Measurements from ENCODE around the gene TYROBP.
"Not testable (repeated sequence)": the region's sequence is repeated elsewhere in the genome, so short reads cannot be mapped to it uniquely, and the experiment has no call there.

TYROBP gene

DNA sequence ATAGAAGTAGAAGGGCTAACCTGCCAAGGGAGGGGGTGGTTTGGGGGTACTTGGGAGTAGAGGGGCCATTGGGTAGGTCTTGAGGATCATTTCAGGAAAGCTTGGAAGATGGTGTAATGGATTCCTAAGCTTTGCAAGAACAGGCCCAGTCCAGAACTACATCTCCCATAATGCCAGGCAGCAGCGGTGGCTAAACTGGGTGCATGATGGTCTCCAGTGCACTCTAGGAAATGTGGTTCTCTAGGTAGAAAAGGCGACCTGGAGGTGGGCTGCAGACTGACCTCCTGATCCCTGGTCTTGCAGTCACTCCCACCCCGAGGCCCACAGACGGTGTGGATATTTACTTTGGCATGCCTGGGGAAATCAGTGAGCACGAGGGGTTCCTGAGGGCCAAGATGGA is 35.9 kb downstream of the TYROBP start:
- DNase-seq (ENCODE audit: low read depth in 2 of 2) = no peak
- TF ChIP-seq, protein P1, sequence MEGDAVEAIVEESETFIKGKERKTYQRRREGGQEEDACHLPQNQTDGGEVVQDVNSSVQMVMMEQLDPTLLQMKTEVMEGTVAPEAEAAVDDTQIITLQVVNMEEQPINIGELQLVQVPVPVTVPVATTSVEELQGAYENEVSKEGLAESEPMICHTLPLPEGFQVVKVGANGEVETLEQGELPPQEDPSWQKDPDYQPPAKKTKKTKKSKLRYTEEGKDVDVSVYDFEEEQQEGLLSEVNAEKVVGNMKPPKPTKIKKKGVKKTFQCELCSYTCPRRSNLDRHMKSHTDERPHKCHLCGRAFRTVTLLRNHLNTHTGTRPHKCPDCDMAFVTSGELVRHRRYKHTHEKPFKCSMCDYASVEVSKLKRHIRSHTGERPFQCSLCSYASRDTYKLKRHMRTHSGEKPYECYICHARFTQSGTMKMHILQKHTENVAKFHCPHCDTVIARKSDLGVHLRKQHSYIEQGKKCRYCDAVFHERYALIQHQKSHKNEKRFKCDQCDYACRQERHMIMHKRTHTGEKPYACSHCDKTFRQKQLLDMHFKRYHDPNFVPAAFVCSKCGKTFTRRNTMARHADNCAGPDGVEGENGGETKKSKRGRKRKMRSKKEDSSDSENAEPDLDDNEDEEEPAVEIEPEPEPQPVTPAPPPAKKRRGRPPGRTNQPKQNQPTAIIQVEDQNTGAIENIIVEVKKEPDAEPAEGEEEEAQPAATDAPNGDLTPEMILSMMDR (IDR thresholded peaks at IDR 0.05; ENCODE audit: low read depth, low read length) = no peak
- H3K4me3 ChIP-seq (replicated peaks in 1 of 2; ENCODE audit: low read depth in 2 of 2, low read length in 2 of 2) = no peak overlapping the region

DNA sequence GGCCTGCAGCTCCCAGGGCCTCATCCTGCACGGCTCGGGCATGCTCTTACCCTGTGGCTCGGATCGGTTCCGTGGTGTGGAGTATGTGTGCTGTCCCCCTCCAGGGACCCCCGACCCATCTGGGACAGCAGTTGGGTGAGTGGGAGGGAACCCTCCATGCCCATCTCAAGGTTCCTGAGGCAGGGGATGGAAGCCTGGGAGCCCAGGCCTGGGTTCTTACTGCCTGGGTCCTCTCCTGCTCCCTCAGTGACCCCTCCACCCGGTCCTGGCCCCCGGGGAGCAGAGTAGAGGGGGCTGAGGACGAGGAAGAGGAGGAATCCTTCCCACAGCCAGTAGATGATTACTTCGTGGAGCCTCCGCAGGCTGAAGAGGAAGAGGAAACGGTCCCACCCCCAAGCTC is 36.5 kb downstream of the TYROBP start:
- TF ChIP-seq, protein P1 (IDR thresholded peaks at IDR 0.05; ENCODE audit: low read depth, low read length) = no peak
- DNase-seq (ENCODE audit: low read depth in 2 of 2) = no peak
- H3K4me3 ChIP-seq (replicated peaks in 1 of 2; ENCODE audit: low read depth in 2 of 2, low read length in 2 of 2) = no peak overlapping the region

DNA sequence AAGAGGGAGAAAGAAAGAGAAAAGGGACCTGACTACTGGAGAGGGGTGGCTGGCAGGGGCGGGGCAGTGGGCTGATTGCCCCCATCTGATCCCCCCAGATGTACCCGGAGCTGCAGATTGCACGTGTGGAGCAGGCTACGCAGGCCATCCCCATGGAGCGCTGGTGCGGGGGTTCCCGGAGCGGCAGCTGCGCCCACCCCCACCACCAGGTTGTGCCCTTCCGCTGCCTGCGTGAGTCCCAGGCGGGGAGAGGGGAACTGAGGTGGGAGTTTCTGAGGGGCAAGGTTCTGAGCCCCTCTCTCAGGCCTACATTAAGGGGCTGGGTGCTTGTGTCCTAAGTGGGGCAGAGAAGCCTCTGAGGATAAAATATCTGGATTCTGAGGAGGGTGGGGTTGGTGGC is 37.3 kb downstream of the TYROBP start:
- no peak overlapping the region for H3K4me3 ChIP-seq (replicated peaks in 1 of 2; ENCODE audit: low read depth in 2 of 2, low read length in 2 of 2)
- TF ChIP-seq, protein P1 (IDR thresholded peaks at IDR 0.05; ENCODE audit: low read depth, low read length) = no peak
- DNase-seq (ENCODE audit: low read depth in 2 of 2) = no peak

DNA sequence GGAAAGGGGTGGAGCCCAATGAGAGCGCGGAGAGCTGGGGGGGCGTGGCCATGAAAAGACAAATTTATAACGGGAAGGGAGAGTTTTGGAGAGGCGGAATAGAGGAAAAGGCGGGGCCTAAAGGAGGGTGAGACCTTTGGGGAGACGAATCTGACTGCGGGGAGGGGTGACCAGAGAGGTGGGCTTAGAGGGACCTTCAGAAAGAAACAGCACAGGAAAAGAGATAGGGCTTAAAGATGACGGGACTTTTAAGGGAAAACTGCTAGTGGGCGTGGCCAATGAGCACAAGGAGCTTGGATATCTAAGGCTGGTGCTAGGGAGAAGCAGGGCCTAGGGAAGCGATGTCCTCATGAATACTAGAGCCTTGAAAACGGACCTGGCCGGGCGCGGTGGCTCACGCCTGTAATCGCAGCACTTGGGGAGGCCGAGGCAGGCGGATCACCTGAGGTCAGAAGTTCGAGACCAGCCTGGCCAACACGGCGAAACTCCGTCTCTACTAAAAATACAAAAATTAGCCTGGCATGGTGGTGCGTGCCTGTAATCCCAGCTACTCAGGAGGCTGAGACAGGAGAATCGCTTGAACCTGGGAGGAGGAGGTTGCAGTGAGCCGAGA is 37.9 kb downstream of the TYROBP start:
- DNase-seq (ENCODE audit: low read depth in 2 of 2); H3K4me3 ChIP-seq (replicated peaks in 1 of 2; ENCODE audit: low read depth in 2 of 2, low read length in 2 of 2): not testable (repeated sequence)

DNA sequence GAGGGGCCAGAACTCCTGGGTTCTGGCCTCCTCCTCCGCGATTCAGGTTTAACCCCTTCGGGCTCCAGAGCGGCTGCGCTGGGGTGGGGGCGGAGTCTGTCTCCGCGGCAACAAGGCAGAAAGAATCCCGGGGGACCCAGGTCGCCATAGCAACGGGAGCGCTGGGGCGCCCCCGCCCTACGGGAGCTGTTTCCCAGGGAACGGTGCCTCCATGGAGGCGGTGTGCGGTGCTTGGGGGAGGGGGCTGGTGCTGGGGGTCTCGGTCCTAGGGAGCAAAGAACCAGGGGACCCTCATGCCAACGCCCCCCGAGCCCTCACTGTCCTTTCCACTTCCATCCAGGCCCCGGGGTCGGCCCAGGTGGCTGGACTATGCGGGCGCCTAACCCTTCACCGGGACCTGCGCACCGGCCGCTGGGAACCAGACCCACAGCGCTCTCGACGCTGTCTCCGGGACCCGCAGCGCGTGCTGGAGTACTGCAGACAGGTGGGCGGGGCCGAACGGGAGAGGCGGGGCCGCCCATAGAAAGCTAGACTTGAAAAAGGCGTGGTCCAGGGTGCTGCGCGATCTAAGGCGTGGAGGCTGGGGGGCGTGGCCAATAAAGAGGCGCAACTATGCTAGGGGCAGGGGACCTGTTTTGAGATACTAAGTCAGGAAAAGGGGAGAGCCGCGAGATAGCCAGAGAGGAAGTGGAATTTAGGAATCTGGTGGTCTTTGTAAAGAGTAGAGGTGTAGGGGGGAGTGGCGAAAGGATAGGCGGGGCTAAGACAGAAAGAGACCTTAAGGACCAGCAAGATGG is 38.6 kb downstream of the TYROBP start:
- peak overlapping the region in 1 of 2 donors; percentile 2 for H3K4me3 ChIP-seq (replicated peaks in 1 of 2; ENCODE audit: low read depth in 2 of 2, low read length in 2 of 2)
- TF ChIP-seq, protein P1 (IDR thresholded peaks at IDR 0.05; ENCODE audit: low read depth, low read length) = no peak
- peak; percentile 61 to 69 for DNase-seq (ENCODE audit: low read depth in 2 of 2)

DNA sequence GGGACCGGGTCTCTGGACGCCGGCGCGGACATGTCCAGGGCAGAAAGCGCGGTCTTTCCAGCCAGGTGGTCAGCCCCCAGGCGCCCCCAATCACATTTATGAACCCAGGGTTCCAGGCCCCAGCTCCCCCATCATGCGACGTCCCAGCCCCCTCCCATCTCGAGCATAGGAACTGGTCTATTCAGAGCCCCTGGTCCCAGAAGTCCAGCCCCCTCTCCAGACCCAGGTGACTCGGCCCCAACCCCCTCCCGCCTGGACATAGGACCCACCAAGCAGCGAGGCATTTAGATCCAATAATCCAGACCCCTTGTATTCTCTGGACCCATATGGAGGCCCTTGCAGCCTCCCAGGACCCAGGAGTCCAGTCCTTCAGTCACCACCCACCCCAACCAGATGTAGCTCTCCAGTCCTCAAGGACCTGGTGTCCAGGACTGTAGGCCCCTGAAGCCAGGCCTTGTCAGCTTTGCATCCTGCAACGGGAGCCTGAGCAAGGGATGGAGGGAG is 39.2 kb downstream of the TYROBP start:
- H3K4me3 ChIP-seq (replicated peaks in 1 of 2; ENCODE audit: low read depth in 2 of 2, low read length in 2 of 2) = peak overlapping the region; percentile 15 to 43
- TF ChIP-seq, protein P1 (IDR thresholded peaks at IDR 0.05; ENCODE audit: low read depth, low read length) = no peak
- DNase-seq (ENCODE audit: low read depth in 2 of 2) = no peak

DNA sequence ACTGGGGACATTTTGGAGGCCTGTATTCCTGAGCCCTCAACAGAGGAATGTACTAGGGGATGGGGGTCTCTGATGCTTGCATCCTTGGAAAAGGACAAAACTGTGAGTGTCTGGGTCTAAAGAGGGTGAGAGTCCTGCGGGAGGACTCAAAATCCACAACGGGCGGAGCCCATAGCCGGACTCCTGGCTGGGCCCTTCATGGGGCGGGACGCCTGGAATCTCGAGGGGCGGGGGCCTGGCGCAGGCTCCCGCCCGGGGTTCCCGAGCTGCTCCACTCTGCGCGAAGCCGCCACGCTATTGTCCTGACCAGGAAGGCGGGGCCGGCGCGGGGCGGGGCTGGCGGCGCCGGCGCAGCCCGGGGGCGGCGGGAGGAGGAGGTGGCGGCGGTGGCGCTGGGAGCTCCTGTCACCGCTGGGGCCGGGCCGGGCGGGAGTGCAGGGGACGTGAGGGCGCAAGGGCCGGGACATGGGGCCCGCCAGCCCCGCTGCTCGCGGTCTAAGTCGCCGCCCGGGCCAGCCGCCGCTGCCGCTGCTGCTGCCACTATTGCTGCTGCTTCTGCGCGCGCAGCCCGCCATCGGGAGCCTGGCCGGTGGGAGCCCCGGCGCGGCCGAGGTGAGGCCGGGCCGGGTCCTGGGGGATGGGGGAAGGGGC is 39.8 kb downstream of the TYROBP start, which contains the start of gene APLP1:
APLP1 (plus strand) TSS at position 403 of the 651 bp plus-strand sequence; CDS start at position 466, 63 bp downstream.
- peak within 1 kb of the TSS; percentile 15 to 43 for H3K4me3 ChIP-seq (replicated peaks in 1 of 2; ENCODE audit: low read depth in 2 of 2, low read length in 2 of 2)
- DNase-seq (ENCODE audit: low read depth in 2 of 2) = peak; percentile 22 to 47
- TF ChIP-seq, protein P1 (IDR thresholded peaks at IDR 0.05; ENCODE audit: low read depth, low read length) = no peak
